GM23338 (cell line): ENCODE measurements around the gene IL21R.

Experiments
- EZH2 ChIP-seq: fragments of 200-600 bp; sonication (generic); IDR thresholded peaks from one replicate; pipeline ENCODE4 v1.8.0; 2017; ENCODE audit warnings: antibody characterized with exemption, mild to moderate bottlenecking, low read depth; ENCODE audit not compliant: unreplicated experiment
- EZH2phosphoT487 ChIP-seq: fragments of 200-600 bp; sonication (generic); IDR thresholded peaks from one replicate; pipeline ENCODE4 v1.8.1; 2018; ENCODE audit warnings: antibody characterized with exemption; ENCODE audit not compliant: unreplicated experiment
- POLR2AphosphoS5 ChIP-seq: IDR thresholded peaks from 2 replicates; pipeline ENCODE4 v1.6.1; 2016; ENCODE audit warnings: antibody characterized with exemption, low read depth
- STAT1 ChIP-seq: IDR thresholded peaks from one replicate; pipeline ENCODE4 v1.6.1; 2016; ENCODE audit warnings: antibody characterized with exemption; ENCODE audit not compliant: unreplicated experiment
- TF ChIP-seq, protein P1 (sequence below), 2 experiments: fragments of 200-600 bp in 1 of 2; sonication (generic) in 1 of 2; conservative IDR thresholded peaks; 2 replicates each; pipeline versions ENCODE4 v1.5.1 to v1.6.1; 2016 to 2017; ENCODE audit warnings: antibody characterized with exemption in 2 of 2, low read depth in 2 of 2, mild to moderate bottlenecking in 2 of 2, moderate library complexity in 1 of 2

DNA sequence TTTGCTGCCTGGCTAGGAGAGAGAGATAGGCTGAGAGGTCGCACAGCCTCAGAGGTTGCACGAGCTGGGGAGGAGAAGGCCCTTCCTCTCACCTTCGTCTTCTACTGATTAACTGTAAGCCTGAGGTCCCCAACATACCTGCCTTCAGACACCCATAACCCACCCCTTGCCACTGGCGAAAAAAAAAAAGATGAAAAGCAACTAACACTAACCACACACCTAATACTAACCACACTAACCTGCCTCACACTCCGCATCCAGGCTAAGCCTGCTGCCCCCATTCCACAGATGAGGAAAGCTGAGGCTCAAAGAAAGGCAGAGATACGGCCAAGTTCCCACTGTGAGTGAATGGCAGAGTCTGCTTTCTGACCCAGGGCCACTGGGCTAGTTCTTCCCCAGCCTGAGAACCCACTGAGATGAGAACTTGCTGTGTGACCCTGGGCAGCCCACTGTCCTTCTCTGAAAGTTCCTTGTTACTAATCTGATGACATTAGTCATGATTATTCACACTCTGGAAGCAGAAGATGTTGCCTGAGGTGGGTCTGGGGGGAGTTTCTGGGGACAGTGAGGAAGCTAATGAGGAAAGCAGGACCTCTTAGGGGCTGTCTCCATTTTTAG, 4.6 kb downstream of the IL21R start:
- TF ChIP-seq EZH2phosphoT487 = no peak
- TF ChIP-seq, protein P1, sequence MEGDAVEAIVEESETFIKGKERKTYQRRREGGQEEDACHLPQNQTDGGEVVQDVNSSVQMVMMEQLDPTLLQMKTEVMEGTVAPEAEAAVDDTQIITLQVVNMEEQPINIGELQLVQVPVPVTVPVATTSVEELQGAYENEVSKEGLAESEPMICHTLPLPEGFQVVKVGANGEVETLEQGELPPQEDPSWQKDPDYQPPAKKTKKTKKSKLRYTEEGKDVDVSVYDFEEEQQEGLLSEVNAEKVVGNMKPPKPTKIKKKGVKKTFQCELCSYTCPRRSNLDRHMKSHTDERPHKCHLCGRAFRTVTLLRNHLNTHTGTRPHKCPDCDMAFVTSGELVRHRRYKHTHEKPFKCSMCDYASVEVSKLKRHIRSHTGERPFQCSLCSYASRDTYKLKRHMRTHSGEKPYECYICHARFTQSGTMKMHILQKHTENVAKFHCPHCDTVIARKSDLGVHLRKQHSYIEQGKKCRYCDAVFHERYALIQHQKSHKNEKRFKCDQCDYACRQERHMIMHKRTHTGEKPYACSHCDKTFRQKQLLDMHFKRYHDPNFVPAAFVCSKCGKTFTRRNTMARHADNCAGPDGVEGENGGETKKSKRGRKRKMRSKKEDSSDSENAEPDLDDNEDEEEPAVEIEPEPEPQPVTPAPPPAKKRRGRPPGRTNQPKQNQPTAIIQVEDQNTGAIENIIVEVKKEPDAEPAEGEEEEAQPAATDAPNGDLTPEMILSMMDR (conservative IDR thresholded peaks at IDR 0.05; ENCODE audit: low read depth in 2 of 2) = no peak
- no peak for TF ChIP-seq POLR2AphosphoS5
- TF ChIP-seq EZH2 = no peak
- no peak for TF ChIP-seq STAT1
